Measurements from ENCODE around the gene FTO. TPM values are rescaled to one million over a fixed set of nuclear protein-coding genes. Genes with fewer than 3 reads are reported as not detected.

Gene FTO
- polyA plus RNA-seq, 3 donors = 16.8 to 51.0 (median 37.7) TPM

GRCh38 chr16:54093281-54093680, 389.3 kb downstream of the FTO start:
- WGBS (ENCODE audit: insufficient coverage) = 96% methylated on average over 12 of the region's 13 CpGs
- Histone ChIP-seq H3K27ac (ENCODE audit: low read depth in 1 of 2, low read length in 2 of 2) (no peak overlapping the region), H4K20me1 (ENCODE audit: insufficient read depth, low read length) (no peaks in the 10 kb centered on the region), H3K36me3 (replicated peaks in 1 of 2; ENCODE audit: control insufficient read depth in 1 of 2, insufficient read depth in 2 of 2, low read length in 2 of 2) (no peaks in the 10 kb centered on the region), H3K9ac (ENCODE audit: insufficient read depth, low read length, poor library complexity, severe bottlenecking) (no peak overlapping the region), H3K79me2 (ENCODE audit: insufficient read depth, low read length) (no peaks in the 10 kb centered on the region), H3K4me1 (ENCODE audit: control insufficient read depth in 1 of 2, insufficient read depth in 2 of 2, low read length in 2 of 2) (no peaks in the 10 kb centered on the region), H3K9me3 (replicated peaks in 1 of 2; ENCODE audit: control insufficient read depth in 1 of 2, insufficient read depth in 1 of 2, low read length in 2 of 2) (no peaks in the 10 kb centered on the region), H2AFZ (ENCODE audit: insufficient read depth, low read depth, low read length, poor library complexity, severe bottlenecking) (no peak overlapping the region), H3K4me3 (replicated peaks in 1 of 3; ENCODE audit: low read depth in 2 of 3, low read length in 3 of 3) (no peak overlapping the region), H3K4me2 (replicated peaks; ENCODE audit: extremely low read depth, low read length, poor library complexity, severe bottlenecking) (no peak overlapping the region), H3K27me3 (ENCODE audit: control insufficient read depth in 2 of 2, insufficient read depth in 2 of 2, low read length in 2 of 2) (no peaks in the 10 kb centered on the region)
- Mint-ChIP-seq H3K4me3 (no peak overlapping the region), H3K4me1 (no peaks in the 10 kb centered on the region), H3K9me3 (peaks cover 0 to 11% (median 5%) of the 10 kb centered on the region in 7 donors), H3K27ac (no peak overlapping the region), H3K36me3 (peaks cover 0 to 3% of the 10 kb centered on the region in 2 donors), H3K27me3 (ENCODE audit: low read depth in 3 of 3) (peaks cover 0 to 3% (median 0%) of the 10 kb centered on the region in 3 donors)
- no peak for DNase-seq
- TF ChIP-seq CTCF (IDR thresholded peaks at IDR 0.05) = no peak
- intact Hi-C loops (cut with micrococcal nuclease) = no loop called here

GRCh38 chr16:54094641-54095040, 390.7 kb downstream of the FTO start:
- no peak overlapping the region for H3K27ac ChIP-seq (ENCODE audit: low read depth in 1 of 2, low read length in 2 of 2)
- no peaks in the 10 kb centered on the region for H3K9me3 ChIP-seq (replicated peaks in 1 of 2; ENCODE audit: control insufficient read depth in 1 of 2, insufficient read depth in 1 of 2, low read length in 2 of 2)
- Mint-ChIP-seq H3K4me3 (no peak overlapping the region), H3K4me1 (no peaks in the 10 kb centered on the region), H3K27me3 (ENCODE audit: low read depth in 3 of 3) (peaks cover 0 to 3% (median 0%) of the 10 kb centered on the region in 3 donors), H3K36me3 (peaks cover 0 to 3% of the 10 kb centered on the region in 2 donors), H3K9me3 (peaks cover 0 to 11% (median 5%) of the 10 kb centered on the region in 7 donors), H3K27ac (no peak overlapping the region)
- H4K20me1 ChIP-seq (ENCODE audit: insufficient read depth, low read length) = no peaks in the 10 kb centered on the region
- DNase-seq = no peak
- no peaks in the 10 kb centered on the region for H3K4me1 ChIP-seq (ENCODE audit: control insufficient read depth in 1 of 2, insufficient read depth in 2 of 2, low read length in 2 of 2)
- 94% methylated on average over 5 of the region's 10 CpGs for WGBS (ENCODE audit: insufficient coverage)
- H3K4me3 ChIP-seq (replicated peaks in 1 of 3; ENCODE audit: low read depth in 2 of 3, low read length in 3 of 3) = no peak overlapping the region
- H3K79me2 ChIP-seq (ENCODE audit: insufficient read depth, low read length) = no peaks in the 10 kb centered on the region
- no peak overlapping the region for H2AFZ ChIP-seq (ENCODE audit: insufficient read depth, low read depth, low read length, poor library complexity, severe bottlenecking)
- intact Hi-C loops (cut with micrococcal nuclease) = no loop called here
- no peak overlapping the region for H3K4me2 ChIP-seq (replicated peaks; ENCODE audit: extremely low read depth, low read length, poor library complexity, severe bottlenecking)
- TF ChIP-seq CTCF (IDR thresholded peaks at IDR 0.05) = no peak
- H3K27me3 ChIP-seq (ENCODE audit: control insufficient read depth in 2 of 2, insufficient read depth in 2 of 2, low read length in 2 of 2) = no peaks in the 10 kb centered on the region
- no peak overlapping the region for H3K9ac ChIP-seq (ENCODE audit: insufficient read depth, low read length, poor library complexity, severe bottlenecking)
- H3K36me3 ChIP-seq (replicated peaks in 1 of 2; ENCODE audit: control insufficient read depth in 1 of 2, insufficient read depth in 2 of 2, low read length in 2 of 2) = no peaks in the 10 kb centered on the region

Data from CD14-positive monocyte (primary cell).